GM21717 (cell line): Measurements from ENCODE around the gene BCAR3.

Source experiments
- ATAC-seq: cut with Tn5 transposase; IDR thresholded peaks from one replicate; pipeline ENCODE4 v1.9.1; 2021; ENCODE audit warnings: mild to moderate bottlenecking, moderate library complexity; ENCODE audit not compliant: unreplicated experiment

The BCAR3 gene

GRCh38 chr1:93579891-93580290 is 101.7 kb downstream of the BCAR3 start:
- ATAC-seq, result no peak

- ATAC-seq, result no peak
Observed at GRCh38 chr1:93578911-93579825, 102.5 kb downstream of the BCAR3 start.

GRCh38 chr1:93578433-93578830 is 103.2 kb downstream of the BCAR3 start:
- no peak for ATAC-seq

- ATAC-seq, result no peak
Observed at GRCh38 chr1:93577536-93578432, 103.9 kb downstream of the BCAR3 start.

GRCh38 chr1:93576746-93577145 is 104.9 kb downstream of the BCAR3 start:
- ATAC-seq, result no peak

- no peak for ATAC-seq
Observed at GRCh38 chr1:93576346-93576745, 105.3 kb downstream of the BCAR3 start.

GRCh38 chr1:93575621-93576284 is 105.9 kb downstream of the BCAR3 start:
- ATAC-seq, result no peak

GRCh38 chr1:93574991-93575390 is 106.6 kb downstream of the BCAR3 start:
- ATAC-seq, result no peak

GRCh38 chr1:93574511-93574910 is 107.1 kb downstream of the BCAR3 start:
- ATAC-seq, result no peak

- ATAC-seq, result no peak
Observed at GRCh38 chr1:93573940-93574469, 107.6 kb downstream of the BCAR3 start.

GRCh38 chr1:93571623-93572310 is 109.9 kb downstream of the BCAR3 start:
- no peak for ATAC-seq

- no peak for ATAC-seq
Observed at GRCh38 chr1:93569489-93569888, 112.1 kb downstream of the BCAR3 start.

GRCh38 chr1:93567255-93567918 is 114.2 kb downstream of the BCAR3 start:
- no peak for ATAC-seq

- no peak for ATAC-seq
Observed at GRCh38 chr1:93566227-93566626, 115.4 kb downstream of the BCAR3 start.

GRCh38 chr1:93565496-93566206 is 116.0 kb downstream of the BCAR3 start:
- no peak for ATAC-seq

GRCh38 chr1:93559695-93560094 is 121.9 kb downstream of the BCAR3 start:
- no peak for ATAC-seq

- no peak for ATAC-seq
Observed at GRCh38 chr1:93559045-93559444, 122.6 kb downstream of the BCAR3 start.

- no peak for ATAC-seq
Observed at GRCh38 chr1:93556291-93556690, 125.3 kb downstream of the BCAR3 start.
